NCI-H460 (cell line): ENCODE data around the gene CYP19A1. TPM values are rescaled to one million over a fixed set of nuclear protein-coding genes. Genes with fewer than 3 reads are reported as not detected.

Experiments
- DNase-seq: peaks from one replicate; pipeline ENCODE4 v3.0.0-alpha.2; 2016; ENCODE audit warnings: low read depth; ENCODE audit errors: extremely low read depth
- polyA plus RNA-seq: library from polyadenylated mRNA; depleted of rRNA; stranded (reverse); fragments of >200 nt; gene quantifications from 2 replicates; pipeline ENCODE4 v1.2.3, GENCODE V29; 2014; cell fraction: nucleus; rRNA removed
- total RNA-seq: library from RNA; depleted of rRNA; stranded (reverse); fragments of >200 nt; shearing (Covaris generic); gene quantifications from 2 replicates; pipeline ENCODE4 v1.2.3, GENCODE V29; 2014; rRNA removed

The CYP19A1 gene
- 0.61 and 0.79 TPM in 2 replicates for total RNA-seq
- polyA plus RNA-seq: 1.1 and 1.2 TPM in 2 replicates

- DNase-seq: no peak
Measured at GRCh38 chr15:51338496-51338895, at the start of gene CYP19A1. TSS of gene CYP19A1 (minus strand) at chr15:51338596. CDS start at chr15:51242912, 95,684 bp downstream.

- no peak for DNase-seq
Measured at GRCh38 chr15:51387699-51388041, 49.3 kb upstream of the CYP19A1 start.

DNA sequence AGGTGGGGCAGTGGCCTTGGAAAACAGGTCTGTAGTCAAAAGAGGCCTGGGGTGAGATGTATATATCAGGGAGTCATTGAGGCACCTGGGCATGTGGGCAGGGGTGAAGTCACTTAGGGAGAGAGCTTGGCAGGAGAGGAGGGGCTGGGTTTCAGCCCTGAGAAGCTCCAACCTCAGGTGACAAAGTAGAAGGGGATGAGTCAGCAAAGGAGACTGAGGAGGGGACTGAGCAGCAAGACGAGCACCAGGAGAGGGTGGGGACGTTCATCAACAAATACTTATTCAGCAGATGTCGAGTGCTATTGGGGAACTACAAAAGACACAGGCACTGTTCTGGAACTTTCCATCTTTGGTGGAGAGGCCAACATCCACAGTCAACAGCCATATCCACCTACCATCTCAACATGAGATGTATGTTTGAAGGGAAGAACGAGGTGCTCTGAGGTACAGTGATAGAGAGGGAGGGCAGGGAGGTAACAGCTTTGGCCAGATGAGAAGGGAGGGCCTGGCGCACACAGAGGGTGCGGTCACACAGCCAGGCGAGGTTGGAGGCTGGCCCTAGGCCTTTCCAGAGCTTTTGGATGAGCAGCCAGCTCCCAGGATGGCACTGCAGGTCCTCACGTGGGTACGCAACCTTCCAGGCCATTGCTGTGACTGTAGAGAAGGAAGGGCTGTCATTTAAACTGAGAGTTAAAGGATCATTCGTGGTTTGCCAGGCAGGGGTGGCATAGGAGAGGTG, 48.7 kb upstream of the CYP19A1 start:
- DNase-seq: no peak

GRCh38 chr15:51386486-51386885, 48.1 kb upstream of the CYP19A1 start:
- no peak for DNase-seq

DNA sequence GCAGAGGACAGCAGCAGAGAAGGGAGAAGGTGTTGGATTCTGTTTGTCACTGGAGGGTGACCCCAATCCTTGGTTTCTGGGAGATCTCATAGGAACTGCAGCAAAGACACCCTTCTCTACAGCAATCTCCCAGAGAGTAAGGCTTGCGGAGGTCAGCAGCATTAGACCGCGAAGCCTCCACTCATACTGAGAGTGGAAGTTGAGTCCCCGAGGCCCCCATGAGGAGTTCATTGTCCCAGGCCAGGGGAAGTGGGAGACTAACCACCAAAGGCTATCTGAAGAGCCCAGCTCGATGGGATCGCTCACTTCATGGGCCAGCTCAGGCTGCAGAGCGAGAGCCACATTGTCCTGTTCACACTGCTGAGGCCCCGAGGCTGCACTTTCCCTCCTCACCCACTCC, 47.6 kb upstream of the CYP19A1 start:
- no peak for DNase-seq

DNA sequence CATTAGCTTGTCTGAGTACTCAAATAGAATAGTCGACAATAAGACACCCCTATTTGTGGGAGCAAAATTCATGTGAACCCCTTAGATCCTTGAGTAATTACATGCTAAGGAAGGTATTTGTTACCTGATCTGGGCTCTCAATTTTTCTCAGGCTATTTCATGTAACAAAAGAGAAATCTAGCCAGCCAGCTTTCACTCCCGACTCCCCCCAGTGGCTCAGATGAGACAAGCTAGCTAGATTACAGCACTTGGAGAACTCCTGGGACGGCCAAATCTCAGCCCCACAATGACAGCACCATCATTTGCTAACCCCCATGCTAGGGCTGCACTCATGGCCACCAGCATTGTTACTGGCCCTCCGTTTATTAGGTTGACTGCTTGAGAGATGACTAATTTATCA, 44.4 kb upstream of the CYP19A1 start:
- peak; percentile 17 for DNase-seq

DNA sequence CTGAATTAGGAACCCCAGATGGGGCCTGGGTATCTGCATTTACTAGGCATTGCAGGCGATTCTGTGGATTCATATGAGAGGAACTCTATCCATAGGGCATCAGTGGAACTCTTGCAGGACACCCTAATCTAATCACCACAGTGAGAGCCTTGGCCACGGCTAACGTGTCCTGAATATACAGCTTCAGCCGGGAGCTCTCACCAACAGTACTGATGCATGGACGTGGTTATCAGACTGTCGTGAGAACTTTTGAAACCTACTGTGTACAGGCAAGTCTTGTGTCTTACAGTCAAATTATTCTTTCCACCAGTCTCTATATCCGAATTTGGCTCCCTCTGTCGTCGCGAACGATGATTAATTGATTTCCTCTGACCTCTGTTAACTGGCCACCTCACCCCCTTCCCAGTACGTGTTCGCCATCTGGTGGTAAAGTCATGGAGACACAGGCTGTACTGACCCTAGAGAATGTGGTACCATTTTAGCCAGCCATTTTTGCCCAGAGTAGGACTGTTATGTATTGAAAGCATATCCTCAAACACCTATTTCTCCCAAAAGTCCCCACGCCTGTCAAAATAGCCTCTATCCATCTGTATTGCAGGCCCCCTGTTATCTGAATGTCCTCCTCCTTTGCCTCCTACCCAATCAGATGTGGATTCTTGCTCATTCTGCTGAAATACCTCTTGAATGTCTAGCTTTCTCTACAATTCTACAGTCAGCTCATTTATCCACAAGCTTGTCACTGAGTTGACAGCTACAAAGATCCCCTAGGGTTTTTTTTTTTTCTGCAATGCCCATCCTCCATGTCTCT, 42.8 kb upstream of the CYP19A1 start:
- DNase-seq: peak; percentile 72

- DNase-seq: no peak
Measured at GRCh38 chr15:51379390-51379789, 41.0 kb upstream of the CYP19A1 start.

DNA sequence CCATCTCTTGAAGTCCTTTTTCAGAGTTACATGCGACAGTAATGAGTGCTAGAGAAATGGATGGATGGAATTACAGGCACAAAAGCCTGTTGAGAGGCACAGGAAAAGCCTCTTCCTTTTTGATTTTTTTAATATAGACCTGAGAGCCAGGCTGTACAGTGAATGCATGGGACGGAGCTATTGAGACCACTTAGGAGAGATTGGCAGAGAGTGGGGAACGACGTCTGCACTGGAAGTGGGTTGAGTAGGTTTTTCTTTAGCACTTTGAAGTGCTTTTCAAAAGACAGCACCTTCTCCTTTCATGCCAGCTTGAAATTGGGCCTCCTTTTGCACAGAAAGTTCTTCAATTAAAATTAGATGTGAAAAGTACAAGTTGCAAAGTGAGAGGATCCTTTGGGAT, 40.0 kb upstream of the CYP19A1 start:
- DNase-seq: no peak

DNA sequence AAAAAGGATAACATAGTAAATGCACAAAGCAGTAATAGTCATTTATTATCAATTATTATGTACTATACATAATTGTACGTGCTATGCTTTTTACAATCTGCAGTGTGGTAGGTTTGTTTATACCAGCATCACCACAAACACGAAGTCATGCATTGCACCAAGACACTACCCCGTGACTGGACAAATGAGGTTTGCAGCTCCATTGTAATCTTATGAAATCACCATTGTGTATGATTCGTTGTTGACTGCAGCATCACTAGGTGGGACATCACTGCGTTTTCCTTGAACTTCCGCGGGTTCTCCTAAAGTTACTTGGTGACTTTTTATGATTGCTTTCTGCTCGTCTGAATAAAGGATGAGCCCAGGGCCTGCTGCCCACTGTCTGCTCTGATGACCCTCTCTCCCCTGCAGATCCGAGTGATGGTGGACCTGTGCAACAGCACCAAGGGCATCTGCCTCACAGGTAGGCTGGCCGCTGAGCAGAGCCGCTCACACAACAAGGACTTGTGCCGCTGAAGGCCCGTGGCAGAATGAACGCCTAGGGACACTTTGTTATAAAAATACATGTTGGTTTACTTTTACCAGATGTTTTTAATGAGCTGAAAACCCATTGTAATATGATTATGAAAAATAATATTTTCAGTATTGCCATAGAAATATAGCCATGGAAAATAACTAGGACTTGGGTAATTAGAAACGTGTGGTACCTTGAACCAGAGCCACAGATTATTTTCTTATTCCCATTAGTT, 38.8 kb upstream of the CYP19A1 start:
- no peak for DNase-seq

DNA sequence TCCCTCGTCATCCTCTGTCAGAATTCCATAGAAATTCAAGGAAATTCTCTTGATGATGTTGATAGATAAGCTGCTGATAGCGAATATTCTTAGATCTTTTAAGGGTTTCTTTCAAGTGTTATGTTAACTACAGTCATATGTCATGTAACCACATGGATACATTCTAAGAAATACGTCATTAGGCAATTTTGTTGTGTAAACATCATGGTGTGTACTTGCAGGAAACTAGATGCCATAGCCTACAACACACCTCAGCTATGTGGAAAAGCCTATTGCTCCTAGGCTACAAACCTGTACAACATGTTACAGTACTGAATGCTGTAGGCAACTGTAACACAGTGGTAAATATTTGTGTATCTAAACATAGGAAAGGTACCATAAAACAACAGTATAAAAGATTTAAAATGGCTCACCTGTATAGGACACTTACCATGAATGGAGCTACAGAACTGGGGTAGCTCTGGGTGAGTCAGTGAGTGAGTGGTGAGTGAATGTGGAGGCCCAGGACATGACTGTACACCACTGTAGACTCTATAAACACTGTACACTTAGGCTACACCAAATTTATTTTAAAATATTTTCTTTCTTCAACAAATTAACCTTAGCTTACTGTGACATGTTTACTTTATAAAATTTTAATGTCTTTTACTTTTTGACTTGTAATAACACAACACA, 37.7 kb upstream of the CYP19A1 start:
- no peak for DNase-seq

GRCh38 chr15:51374131-51374530, 35.7 kb upstream of the CYP19A1 start:
- DNase-seq: no peak

- DNase-seq: no peak
Measured at GRCh38 chr15:51371266-51371665, 32.9 kb upstream of the CYP19A1 start.

GRCh38 chr15:51369451-51369761, 31.0 kb upstream of the CYP19A1 start:
- DNase-seq: no peak

DNA sequence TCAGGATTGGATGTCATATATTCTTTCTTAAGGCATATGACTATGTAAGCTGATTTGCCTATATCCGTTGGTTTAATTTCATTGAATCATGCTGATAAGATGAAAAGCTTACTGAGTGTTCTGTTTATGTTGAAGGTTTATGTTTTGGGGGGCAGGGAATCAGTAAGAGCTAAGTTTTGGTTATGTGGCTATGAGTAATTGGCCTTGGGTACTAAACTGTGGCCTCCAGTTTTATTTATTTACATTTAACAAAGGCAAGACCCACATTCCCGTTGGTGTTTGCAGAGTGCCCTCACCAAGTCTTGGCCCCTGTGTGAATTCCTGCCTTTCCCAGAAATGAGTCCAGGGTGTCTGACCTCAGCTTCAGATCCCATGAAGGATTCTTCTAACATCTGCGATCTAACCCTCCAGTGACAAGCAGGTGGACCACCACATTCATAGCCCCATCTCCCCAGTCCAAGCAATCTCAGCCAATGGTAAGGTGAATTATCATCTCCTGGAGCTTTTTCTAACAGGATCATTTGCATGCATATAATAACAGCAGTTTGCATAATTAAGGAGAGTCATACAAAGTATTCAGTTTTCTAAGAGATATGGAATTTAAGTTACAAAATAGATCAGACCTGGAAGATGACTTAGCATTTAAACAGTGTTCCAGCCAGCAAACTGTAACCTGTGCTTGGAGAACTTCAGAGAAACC, 30.5 kb upstream of the CYP19A1 start:
- no peak for DNase-seq

DNA sequence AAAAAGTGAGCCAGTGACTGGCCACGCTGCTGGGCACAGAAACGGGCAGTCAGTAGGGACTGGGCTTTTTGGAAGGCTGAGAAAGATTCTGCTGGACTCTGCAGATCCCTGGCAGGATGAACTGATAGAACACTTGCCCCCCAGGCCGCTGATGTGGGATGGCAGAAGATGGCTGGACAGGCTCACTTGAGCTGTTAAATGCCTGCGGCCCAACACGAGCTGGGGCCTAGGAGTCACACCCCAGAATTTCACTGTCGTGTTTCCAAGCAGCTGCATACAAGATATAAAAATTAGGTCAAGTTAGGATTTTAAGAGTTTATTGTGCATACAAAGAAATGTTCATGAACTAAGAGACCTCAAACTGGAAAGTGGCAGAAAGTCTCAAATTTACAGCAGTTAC, 29.9 kb upstream of the CYP19A1 start:
- DNase-seq: no peak

GRCh38 chr15:51367322-51367976, 29.1 kb upstream of the CYP19A1 start:
- no peak for DNase-seq

DNA sequence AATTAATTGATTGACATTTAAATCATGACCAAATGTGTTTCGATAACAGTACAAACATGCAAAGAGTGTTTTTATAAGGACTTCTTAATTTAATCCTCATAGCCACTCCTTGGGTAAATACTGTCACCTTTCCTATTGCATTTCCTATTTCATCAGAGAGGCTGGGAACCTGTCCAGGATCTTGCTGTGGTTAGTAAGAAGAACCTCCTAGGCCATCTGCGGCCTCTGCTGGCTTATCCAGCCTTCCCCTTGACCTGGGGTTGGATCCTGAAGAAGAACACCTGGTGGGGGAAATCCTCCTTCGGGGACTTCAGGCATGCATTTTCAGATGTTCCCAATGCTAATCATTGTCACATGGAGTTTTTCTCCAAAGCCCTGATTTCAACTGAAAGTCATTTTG, 28.5 kb upstream of the CYP19A1 start:
- no peak for DNase-seq

- DNase-seq: no peak
Measured at GRCh38 chr15:51366071-51366470, 27.7 kb upstream of the CYP19A1 start.

GRCh38 chr15:51365417-51365816, 27.0 kb upstream of the CYP19A1 start:
- DNase-seq: no peak
